ENCODE results near the gene ONECUT1. TPM values are rescaled to one million over a fixed set of nuclear protein-coding genes. Genes with fewer than 3 reads are reported as not detected.

ONECUT1 gene
- total RNA-seq, 120 experiments from 2014 or later, result 0.20 to 3.6 (median 0.81) TPM; not detected in 14

Other genes starting within 250 kb of the ONECUT1 start
- gene ARPP19, start 221.3 kb downstream of the ONECUT1 start, total RNA-seq, result 100 to 1,000 TPM; 228 to 624 (median 390) TPM
- gene ATOSA, start 110.9 kb downstream of the ONECUT1 start, total RNA-seq, result 10 to 100 TPM; 34.8 to 88.4 (median 52.9) TPM